Colonic mucosa (tissue), 4 donors: ENCODE data around the gene RFPL4A. TPM values are rescaled to one million over a fixed set of nuclear protein-coding genes. Genes with fewer than 3 reads are reported as not detected.
A peak's percentile ranks its signal among the peaks of the same experiment; 100 is the strongest.

Experiments
- DNase-seq: peaks from one replicate; pipeline ENCODE4 v3.0.0-alpha.2; 2020
- H3K27ac ChIP-seq: fragments of 200-600 bp; one replicate; pipeline ENCODE4 v1.8.0; 2021
- H3K27me3 ChIP-seq: fragments of 200-600 bp; one replicate; pipeline ENCODE4 v1.8.0; 2021
- H3K36me3 ChIP-seq: fragments of 200-600 bp; one replicate; pipeline ENCODE4 v1.8.0; 2021
- H3K4me1 ChIP-seq: fragments of 200-600 bp; one replicate; pipeline ENCODE4 v1.8.0; 2021; ENCODE audit warnings: mild to moderate bottlenecking
- H3K4me3 ChIP-seq: fragments of 200-600 bp; one replicate; pipeline ENCODE4 v1.8.0; 2021
- H3K9ac ChIP-seq, 2 donors: one replicate each; pipeline ENCODE4 v1.7.0; 2013; ENCODE audit warnings: control low read depth in 2 of 2, low read depth in 2 of 2, low read length in 2 of 2
- H3K9me3 ChIP-seq: fragments of 200-600 bp; one replicate; pipeline ENCODE4 v1.8.0; 2021
- CTCF ChIP-seq: fragments of 200-600 bp; IDR thresholded peaks from one replicate; pipeline ENCODE4 v1.8.0; 2022; ENCODE audit warnings: antibody characterized with exemption, mild to moderate bottlenecking
- intact Hi-C: fragments of 100-400 bp; cut with DNase I; formaldehyde crosslinking; loops from one replicate; pipeline ENCODE4 v1.14.1; 2022
- total RNA-seq, 2 donors: library from RNA; stranded (reverse); fragmentation: NEBNext Ultra II Directional in 1 of 2; extraction: Animal tissue kit (Norgen Biotek cat#: 25700) in 1 of 2; gene quantifications; one replicate each; pipeline ENCODE4 v1.2.1, GENCODE V29; 2021
- donor health status: healthy.
- donor health status: DM: no; HTN: no; CAD: no.
- donor health status: DM: no; HTN: no; CAD: no.

The RFPL4A gene
- total RNA-seq, 2 donors from 2014 or later: not detected

GRCh38 chr19:55781112-55781511 is 22.2 kb downstream of the RFPL4A start:
- Histone ChIP-seq H3K36me3 (no peaks in the 10 kb centered on the region), H3K4me1 (no peaks in the 10 kb centered on the region), H3K9ac (no peak overlapping the region), H3K9me3 (no peaks in the 10 kb centered on the region), H3K4me3 (no peak overlapping the region), H3K27me3 (no peaks in the 10 kb centered on the region), H3K27ac (no peak overlapping the region)
- TF ChIP-seq CTCF: no peak
- no peak for DNase-seq
- intact Hi-C loops: no loop called here

- Histone ChIP-seq H3K4me3 (no peak overlapping the region), H3K27ac (no peak overlapping the region), H3K9ac (no peak overlapping the region), H3K27me3 (no peaks in the 10 kb centered on the region), H3K4me1 (no peaks in the 10 kb centered on the region), H3K9me3 (no peaks in the 10 kb centered on the region), H3K36me3 (no peaks in the 10 kb centered on the region)
- no peak for DNase-seq
- intact Hi-C loops: no loop called here
- TF ChIP-seq CTCF: no peak
Measured at GRCh38 chr19:55795021-55795420, 36.1 kb downstream of the RFPL4A start.

- intact Hi-C loops: no loop called here
- no peaks in the 10 kb centered on the region for H3K9me3 ChIP-seq
- H3K4me1 ChIP-seq: no peaks in the 10 kb centered on the region
- no peak overlapping the region for H3K27ac ChIP-seq
- DNase-seq: no peak
- TF ChIP-seq CTCF: no peak
- no peak overlapping the region for H3K9ac ChIP-seq
- H3K4me3 ChIP-seq: no peak overlapping the region
- H3K36me3 ChIP-seq: no peaks in the 10 kb centered on the region
- H3K27me3 ChIP-seq: no peaks in the 10 kb centered on the region
Measured at GRCh38 chr19:55801416-55801815, 42.5 kb downstream of the RFPL4A start.

GRCh38 chr19:55802281-55802680 is 43.4 kb downstream of the RFPL4A start:
- Histone ChIP-seq H3K27me3 (no peaks in the 10 kb centered on the region), H3K4me1 (no peaks in the 10 kb centered on the region), H3K27ac (no peak overlapping the region), H3K9ac (no peak overlapping the region), H3K4me3 (no peak overlapping the region), H3K9me3 (no peaks in the 10 kb centered on the region), H3K36me3 (no peaks in the 10 kb centered on the region)
- no peak for DNase-seq
- no peak for TF ChIP-seq CTCF
- intact Hi-C loops: no loop called here

GRCh38 chr19:55809381-55810058 is 50.6 kb downstream of the RFPL4A start:
- Histone ChIP-seq H3K36me3 (no peaks in the 10 kb centered on the region), H3K9me3 (no peaks in the 10 kb centered on the region), H3K27ac (no peak overlapping the region), H3K4me3 (no peak overlapping the region), H3K4me1 (no peaks in the 10 kb centered on the region), H3K9ac (no peak overlapping the region), H3K27me3 (no peaks in the 10 kb centered on the region)
- peak; percentile 43 for TF ChIP-seq CTCF
- intact Hi-C loops: loop anchor here (5.0 kb wide), 2 partner anchors 102 to 177 kb away; no protein-coding TSS in a partner anchor
- peak; percentile 63 for DNase-seq
